Iris pigment epithelial cell (primary cell): ENCODE data around the gene VENTX.
A peak's percentile ranks its signal among the peaks of the same experiment; 100 is the strongest.
"Not testable (repeated sequence)": the region's sequence is repeated elsewhere in the genome, so short reads cannot be mapped to it uniquely, and the experiment has no call there.

ENCODE experiments used
- DNase-seq: peaks from one replicate; pipeline ENCODE4 v3.0.0-alpha.2; 2011; ENCODE audit warnings: low read depth

The VENTX gene

GRCh38 chr10:133254421-133255120 lies 16.9 kb downstream of the VENTX start:
- DNase-seq, result no peak

GRCh38 chr10:133255323-133255722 lies 17.7 kb downstream of the VENTX start:
- DNase-seq, result no peak

- DNase-seq, result peak; percentile 34
Measured at GRCh38 chr10:133257489-133258065, 19.9 kb downstream of the VENTX start.

GRCh38 chr10:133258066-133258817 lies 20.6 kb downstream of the VENTX start:
- no peak for DNase-seq

- peak; percentile 99 for DNase-seq
Measured at GRCh38 chr10:133258818-133259601, 21.4 kb downstream of the VENTX start.

- no peak for DNase-seq
Measured at GRCh38 chr10:133259602-133259989, 21.9 kb downstream of the VENTX start.

GRCh38 chr10:133260895-133261725 lies 23.5 kb downstream of the VENTX start:
- DNase-seq, result peak; percentile 31

GRCh38 chr10:133261726-133262325 lies 24.2 kb downstream of the VENTX start:
- DNase-seq, result peak; percentile 42

GRCh38 chr10:133262696-133263095 lies 25.0 kb downstream of the VENTX start:
- DNase-seq, result no peak

GRCh38 chr10:133263674-133264073 lies 26.0 kb downstream of the VENTX start:
- DNase-seq, result no peak

GRCh38 chr10:133264461-133264860 lies 26.8 kb downstream of the VENTX start:
- no peak for DNase-seq

- DNase-seq, result not testable (repeated sequence)
Measured at GRCh38 chr10:133265052-133265451, 27.4 kb downstream of the VENTX start.

- no peak for DNase-seq
Measured at GRCh38 chr10:133266056-133266795, 28.6 kb downstream of the VENTX start.

GRCh38 chr10:133267293-133267692 lies 29.6 kb downstream of the VENTX start:
- no peak for DNase-seq

GRCh38 chr10:133267829-133268228 lies 30.2 kb downstream of the VENTX start:
- DNase-seq, result no peak

GRCh38 chr10:133268532-133268931 lies 30.9 kb downstream of the VENTX start:
- DNase-seq, result no peak

GRCh38 chr10:133269367-133269766 lies 31.7 kb downstream of the VENTX start:
- DNase-seq, result no peak

GRCh38 chr10:133270204-133270603 lies 32.5 kb downstream of the VENTX start:
- DNase-seq, result no peak

- DNase-seq, result no peak
Measured at GRCh38 chr10:133270773-133271297, 33.2 kb downstream of the VENTX start.
